Retinal pigment epithelial cell (primary cell): ENCODE results near the gene LIPC.

Experiments
- DNase-seq: peaks from one replicate; pipeline ENCODE4 v3.0.0-alpha.2; 2010; ENCODE audit warnings: low read depth
- H3K4me3 ChIP-seq: 2 replicates; pipeline ENCODE4 v1.5.1; 2011; ENCODE audit warnings: mild to moderate bottlenecking, low read length, control low read depth, moderate library complexity
- CTCF ChIP-seq: conservative IDR thresholded peaks from 2 replicates; pipeline ENCODE4 v1.5.1; 2011; ENCODE audit warnings: low read depth, low read length, control low read depth, inconsistent platforms

LIPC gene

GRCh38 chr15:58546635-58547627 lies 115.1 kb downstream of the LIPC start:
- H3K4me3 ChIP-seq: no peak overlapping the region
- no peak for TF ChIP-seq CTCF
- DNase-seq: peak; percentile 84

- no peak for TF ChIP-seq CTCF
- no peak overlapping the region for H3K4me3 ChIP-seq
- DNase-seq: no peak
Observed at GRCh38 chr15:58547628-58548307, 116.0 kb downstream of the LIPC start.

- no peak for DNase-seq
- no peak for TF ChIP-seq CTCF
- no peak overlapping the region for H3K4me3 ChIP-seq
Observed at GRCh38 chr15:58548308-58549012, 116.7 kb downstream of the LIPC start.

- no peak for DNase-seq
- TF ChIP-seq CTCF: no peak
- no peak overlapping the region for H3K4me3 ChIP-seq
Observed at GRCh38 chr15:58549013-58549784, 117.4 kb downstream of the LIPC start.

GRCh38 chr15:58549785-58550074 lies 117.9 kb downstream of the LIPC start:
- no peak for DNase-seq
- H3K4me3 ChIP-seq: no peak overlapping the region
- TF ChIP-seq CTCF: no peak

GRCh38 chr15:58551084-58551763 lies 119.4 kb downstream of the LIPC start:
- TF ChIP-seq CTCF: no peak
- H3K4me3 ChIP-seq: no peak overlapping the region
- no peak for DNase-seq
